ENCODE measurements around the gene RBFOX2.

Gene RBFOX2

DNA sequence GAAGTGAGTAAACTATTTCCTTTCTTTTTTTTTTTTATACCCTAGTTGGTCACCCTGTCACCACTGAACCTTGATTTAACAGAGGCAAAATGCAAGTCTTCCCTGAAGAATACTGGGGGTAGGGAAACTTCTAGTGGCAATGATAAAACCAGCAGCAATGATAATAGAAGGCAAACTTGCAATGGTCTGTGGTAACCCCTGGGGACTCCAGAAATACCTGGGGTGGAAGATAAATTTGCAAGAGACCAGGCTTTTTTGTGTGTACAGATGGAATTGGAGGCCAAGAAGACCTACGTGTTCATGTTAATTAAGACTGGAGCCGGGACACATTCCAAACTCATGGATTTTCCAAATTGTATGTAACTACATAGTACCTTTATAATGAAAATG, 299.3 kb downstream of the RBFOX2 start:
- Histone ChIP-seq H3K36me3 (ENCODE audit: control insufficient read depth in 2 of 2, insufficient read depth in 2 of 2, low read length in 2 of 2) (no peaks in the 10 kb centered on the region), H3K9ac (ENCODE audit: low read depth in 1 of 2, low read length in 2 of 2) (no peak overlapping the region), H3K4me3 (ENCODE audit: low read length in 2 of 2) (no peak overlapping the region), H3K27ac (ENCODE audit: low read depth in 2 of 2, low read length in 2 of 2) (no peak overlapping the region), H3K4me1 (ENCODE audit: control insufficient read depth in 2 of 2, insufficient read depth in 2 of 2, low read length in 2 of 2) (peaks cover 3 to 10% of the 10 kb centered on the region in 2 donors), H3K27me3 (ENCODE audit: control insufficient read depth in 2 of 2, insufficient read depth in 2 of 2, low read length in 2 of 2) (no peaks in the 10 kb centered on the region), H3K9me3 (ENCODE audit: control insufficient read depth in 2 of 2, low read length in 2 of 2) (no peaks in the 10 kb centered on the region)

DNA sequence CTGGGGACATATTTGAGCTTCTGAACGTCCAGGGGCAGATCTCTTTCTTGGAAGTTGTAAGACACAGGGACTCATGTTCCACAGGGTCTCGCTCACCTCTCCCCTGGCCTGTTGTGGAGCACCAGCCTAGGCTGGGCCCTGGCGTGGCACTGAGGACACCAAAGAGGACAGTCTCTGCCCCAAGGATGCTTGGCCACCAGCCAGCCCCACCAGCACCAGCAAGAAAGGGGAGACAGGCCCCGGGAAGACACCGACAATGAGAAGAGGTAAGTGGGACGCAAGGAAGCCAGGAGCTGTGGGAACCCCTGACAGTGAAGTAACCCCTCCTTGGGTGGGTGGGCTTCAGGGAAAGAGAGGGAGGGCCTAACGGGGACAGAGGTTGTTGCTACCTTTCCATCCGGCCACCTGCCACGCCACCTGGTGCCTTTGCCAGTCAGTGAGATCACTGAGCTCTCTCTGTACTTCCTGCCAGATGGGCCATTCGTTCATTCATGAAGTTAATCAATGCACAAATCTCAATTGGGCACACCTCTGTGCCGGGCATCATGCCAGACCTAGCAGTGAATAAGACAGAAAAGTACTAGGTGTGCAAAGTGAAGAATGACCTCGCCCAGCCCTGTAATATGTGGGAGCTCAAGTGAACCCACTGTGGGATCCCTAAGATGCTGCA, 299.9 kb downstream of the RBFOX2 start:
- H3K9ac ChIP-seq (ENCODE audit: low read depth in 1 of 2, low read length in 2 of 2): peak overlapping the region in 1 of 2 donors; percentile 44
- no peaks in the 10 kb centered on the region for H3K36me3 ChIP-seq (ENCODE audit: control insufficient read depth in 2 of 2, insufficient read depth in 2 of 2, low read length in 2 of 2)
- H3K4me1 ChIP-seq (ENCODE audit: control insufficient read depth in 2 of 2, insufficient read depth in 2 of 2, low read length in 2 of 2): peaks cover 3 to 7% of the 10 kb centered on the region in 2 donors
- no peak overlapping the region for H3K27ac ChIP-seq (ENCODE audit: low read depth in 2 of 2, low read length in 2 of 2)
- no peaks in the 10 kb centered on the region for H3K9me3 ChIP-seq (ENCODE audit: control insufficient read depth in 2 of 2, low read length in 2 of 2)
- H3K4me3 ChIP-seq (ENCODE audit: low read length in 2 of 2): no peak overlapping the region
- H3K27me3 ChIP-seq (ENCODE audit: control insufficient read depth in 2 of 2, insufficient read depth in 2 of 2, low read length in 2 of 2): no peaks in the 10 kb centered on the region

DNA sequence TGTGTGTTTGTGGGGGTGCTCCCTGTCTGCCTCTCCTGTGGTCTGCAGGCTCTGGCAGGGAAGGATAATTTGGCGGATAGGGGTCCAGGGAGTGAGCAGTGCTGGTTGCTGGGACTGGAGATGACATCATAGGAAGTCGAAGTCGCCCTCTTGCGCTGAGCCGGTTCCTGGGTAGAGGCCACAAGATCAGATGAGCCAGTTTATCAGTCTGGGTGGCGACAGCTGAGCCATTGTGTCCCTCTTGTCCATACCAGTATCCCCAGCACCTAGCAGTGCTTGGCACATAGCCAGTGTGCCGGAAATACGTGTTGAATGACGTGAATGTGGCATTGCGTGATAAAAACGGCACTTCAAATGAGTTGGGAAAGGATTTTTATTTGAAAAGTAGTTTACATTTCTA, 301.2 kb downstream of the RBFOX2 start:
- H3K36me3 ChIP-seq (ENCODE audit: control insufficient read depth in 2 of 2, insufficient read depth in 2 of 2, low read length in 2 of 2): no peaks in the 10 kb centered on the region
- no peak overlapping the region for H3K9ac ChIP-seq (ENCODE audit: low read depth in 1 of 2, low read length in 2 of 2)
- no peak overlapping the region for H3K27ac ChIP-seq (ENCODE audit: low read depth in 2 of 2, low read length in 2 of 2)
- no peak overlapping the region for H3K4me3 ChIP-seq (ENCODE audit: low read length in 2 of 2)
- no peaks in the 10 kb centered on the region for H3K27me3 ChIP-seq (ENCODE audit: control insufficient read depth in 2 of 2, insufficient read depth in 2 of 2, low read length in 2 of 2)
- no peaks in the 10 kb centered on the region for H3K9me3 ChIP-seq (ENCODE audit: control insufficient read depth in 2 of 2, low read length in 2 of 2)
- peaks cover 3 to 7% of the 10 kb centered on the region in 2 donors for H3K4me1 ChIP-seq (ENCODE audit: control insufficient read depth in 2 of 2, insufficient read depth in 2 of 2, low read length in 2 of 2)

DNA sequence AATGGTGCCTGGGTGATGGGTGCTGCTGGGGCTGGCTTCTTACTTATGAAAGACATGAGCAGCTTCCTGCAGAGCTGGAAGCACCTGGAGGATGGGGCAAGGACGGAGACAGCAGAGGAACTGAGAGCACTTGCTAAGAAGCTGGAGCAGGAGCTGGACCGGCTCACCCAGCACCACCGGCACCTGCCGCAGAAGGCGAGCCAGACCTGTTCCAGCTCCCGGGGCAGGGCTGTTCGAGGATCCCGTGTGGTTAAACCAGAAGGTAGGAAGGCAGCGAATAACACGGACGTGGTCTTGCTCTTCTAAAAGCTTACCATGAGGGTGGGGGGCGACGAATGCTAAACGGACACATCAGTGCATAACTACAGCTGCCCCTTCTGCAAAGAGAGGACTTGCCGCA, 301.7 kb downstream of the RBFOX2 start:
- no peaks in the 10 kb centered on the region for H3K9me3 ChIP-seq (ENCODE audit: control insufficient read depth in 2 of 2, low read length in 2 of 2)
- no peak overlapping the region for H3K9ac ChIP-seq (ENCODE audit: low read depth in 1 of 2, low read length in 2 of 2)
- H3K27ac ChIP-seq (ENCODE audit: low read depth in 2 of 2, low read length in 2 of 2): no peak overlapping the region
- H3K36me3 ChIP-seq (ENCODE audit: control insufficient read depth in 2 of 2, insufficient read depth in 2 of 2, low read length in 2 of 2): no peaks in the 10 kb centered on the region
- H3K4me1 ChIP-seq (ENCODE audit: control insufficient read depth in 2 of 2, insufficient read depth in 2 of 2, low read length in 2 of 2): peaks cover 3 to 7% of the 10 kb centered on the region in 2 donors
- H3K27me3 ChIP-seq (ENCODE audit: control insufficient read depth in 2 of 2, insufficient read depth in 2 of 2, low read length in 2 of 2): no peaks in the 10 kb centered on the region
- no peak overlapping the region for H3K4me3 ChIP-seq (ENCODE audit: low read length in 2 of 2)

DNA sequence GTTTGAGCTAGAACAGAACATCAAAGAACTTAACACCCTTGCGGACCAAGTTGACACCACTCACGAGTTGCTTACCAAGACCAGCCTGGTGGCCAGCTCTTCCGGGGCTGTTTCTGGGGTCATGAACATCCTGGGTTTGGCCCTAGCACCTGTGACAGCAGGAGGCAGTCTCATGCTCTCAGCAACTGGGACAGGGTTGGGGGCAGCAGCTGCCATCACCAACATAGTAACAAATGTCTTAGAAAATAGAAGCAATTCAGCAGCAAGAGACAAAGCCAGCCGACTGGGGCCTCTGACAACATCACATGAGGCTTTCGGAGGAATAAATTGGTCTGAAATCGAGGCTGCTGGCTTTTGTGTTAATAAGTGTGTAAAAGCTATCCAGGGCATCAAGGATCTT, 302.2 kb downstream of the RBFOX2 start:
- H3K9ac ChIP-seq (ENCODE audit: low read depth in 1 of 2, low read length in 2 of 2): no peak overlapping the region
- H3K4me1 ChIP-seq (ENCODE audit: control insufficient read depth in 2 of 2, insufficient read depth in 2 of 2, low read length in 2 of 2): peaks cover 3 to 7% of the 10 kb centered on the region in 2 donors
- no peaks in the 10 kb centered on the region for H3K36me3 ChIP-seq (ENCODE audit: control insufficient read depth in 2 of 2, insufficient read depth in 2 of 2, low read length in 2 of 2)
- no peak overlapping the region for H3K4me3 ChIP-seq (ENCODE audit: low read length in 2 of 2)
- no peaks in the 10 kb centered on the region for H3K27me3 ChIP-seq (ENCODE audit: control insufficient read depth in 2 of 2, insufficient read depth in 2 of 2, low read length in 2 of 2)
- H3K27ac ChIP-seq (ENCODE audit: low read depth in 2 of 2, low read length in 2 of 2): no peak overlapping the region
- H3K9me3 ChIP-seq (ENCODE audit: control insufficient read depth in 2 of 2, low read length in 2 of 2): no peaks in the 10 kb centered on the region

DNA sequence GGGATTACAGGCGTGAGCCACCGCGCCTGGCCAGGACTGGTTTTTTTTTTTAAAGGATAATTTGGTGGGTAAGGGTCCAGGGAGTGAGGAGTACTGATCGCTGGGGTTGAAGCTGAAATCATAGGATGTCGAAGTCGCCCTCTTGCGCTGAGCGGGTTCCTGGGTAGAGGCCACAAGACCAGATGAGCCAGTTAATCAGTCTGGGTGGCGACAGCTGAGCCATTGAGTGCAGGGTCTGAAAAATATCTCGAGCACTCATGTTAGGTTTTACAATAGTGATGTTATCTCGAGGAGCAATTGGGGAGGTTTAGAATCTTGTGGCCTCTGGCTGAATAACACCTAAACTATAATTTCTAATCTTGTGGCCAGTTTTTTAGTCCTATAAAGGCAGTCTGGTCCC, 303.1 kb downstream of the RBFOX2 start:
- H3K9ac ChIP-seq (ENCODE audit: low read depth in 1 of 2, low read length in 2 of 2): no peak overlapping the region
- no peak overlapping the region for H3K4me3 ChIP-seq (ENCODE audit: low read length in 2 of 2)
- peaks cover 3 to 7% of the 10 kb centered on the region in 2 donors for H3K4me1 ChIP-seq (ENCODE audit: control insufficient read depth in 2 of 2, insufficient read depth in 2 of 2, low read length in 2 of 2)
- no peak overlapping the region for H3K27ac ChIP-seq (ENCODE audit: low read depth in 2 of 2, low read length in 2 of 2)
- no peaks in the 10 kb centered on the region for H3K9me3 ChIP-seq (ENCODE audit: control insufficient read depth in 2 of 2, low read length in 2 of 2)
- no peaks in the 10 kb centered on the region for H3K36me3 ChIP-seq (ENCODE audit: control insufficient read depth in 2 of 2, insufficient read depth in 2 of 2, low read length in 2 of 2)
- H3K27me3 ChIP-seq (ENCODE audit: control insufficient read depth in 2 of 2, insufficient read depth in 2 of 2, low read length in 2 of 2): no peaks in the 10 kb centered on the region

DNA sequence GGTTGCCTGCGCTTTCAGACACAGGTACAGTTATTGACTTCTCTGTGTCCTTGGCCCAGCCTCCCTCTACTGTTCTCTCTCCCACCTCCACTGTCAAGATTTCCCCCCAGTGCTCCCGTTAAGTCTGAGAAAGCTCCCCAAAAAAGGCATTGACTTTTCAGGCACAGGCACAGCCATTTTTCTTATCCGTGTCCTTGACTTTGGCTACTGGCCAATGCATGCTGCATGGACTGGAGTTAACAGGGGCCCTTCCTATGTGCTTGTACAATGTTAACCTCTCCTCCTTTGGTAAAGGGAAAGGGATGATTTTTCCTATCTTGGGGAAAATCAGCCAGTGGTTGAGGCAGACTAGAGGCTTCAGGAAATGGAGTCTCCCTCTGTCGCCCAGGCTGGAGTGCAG, 306.7 kb downstream of the RBFOX2 start:
- H3K4me3 ChIP-seq (ENCODE audit: low read length in 2 of 2): no peak overlapping the region
- H3K9me3 ChIP-seq (ENCODE audit: control insufficient read depth in 2 of 2, low read length in 2 of 2): no peaks in the 10 kb centered on the region
- no peak overlapping the region for H3K27ac ChIP-seq (ENCODE audit: low read depth in 2 of 2, low read length in 2 of 2)
- H3K27me3 ChIP-seq (ENCODE audit: control insufficient read depth in 2 of 2, insufficient read depth in 2 of 2, low read length in 2 of 2): no peaks in the 10 kb centered on the region
- no peaks in the 10 kb centered on the region for H3K4me1 ChIP-seq (ENCODE audit: control insufficient read depth in 2 of 2, insufficient read depth in 2 of 2, low read length in 2 of 2)
- H3K36me3 ChIP-seq (ENCODE audit: control insufficient read depth in 2 of 2, insufficient read depth in 2 of 2, low read length in 2 of 2): no peaks in the 10 kb centered on the region
- no peak overlapping the region for H3K9ac ChIP-seq (ENCODE audit: low read depth in 1 of 2, low read length in 2 of 2)

DNA sequence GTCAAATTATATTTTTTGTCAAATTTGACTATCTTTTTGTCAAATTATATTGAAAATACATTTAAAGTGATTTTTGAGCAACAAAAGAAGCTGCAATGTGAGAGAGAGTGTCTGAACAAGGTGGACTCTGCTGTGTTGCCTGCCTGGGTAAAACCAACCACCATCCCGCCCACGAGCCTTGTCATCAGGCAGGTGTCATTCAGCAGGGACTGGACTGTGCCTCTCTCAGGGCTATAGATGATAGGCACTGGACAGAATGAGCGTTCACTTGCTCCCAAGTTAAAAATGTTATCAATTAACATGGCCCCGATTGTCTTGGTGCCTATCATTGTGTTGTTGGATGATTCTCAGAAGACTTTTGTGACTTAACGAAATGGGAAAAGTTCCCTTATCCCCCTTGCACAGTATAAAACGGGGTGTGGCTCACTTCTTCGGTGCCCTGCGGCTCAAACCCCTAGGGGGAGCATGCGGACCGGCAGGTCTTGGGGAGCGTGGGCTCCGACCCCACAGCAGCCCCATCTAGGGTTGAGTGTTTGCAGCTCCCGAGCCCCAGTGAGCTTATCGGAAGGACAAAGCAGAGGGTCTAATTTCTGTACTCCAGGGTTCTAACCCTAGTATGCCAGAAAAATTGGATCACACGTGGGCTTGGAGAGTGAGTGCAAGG, 309.3 kb downstream of the RBFOX2 start:
- no peaks in the 10 kb centered on the region for H3K36me3 ChIP-seq (ENCODE audit: control insufficient read depth in 2 of 2, insufficient read depth in 2 of 2, low read length in 2 of 2)
- H3K4me1 ChIP-seq (ENCODE audit: control insufficient read depth in 2 of 2, insufficient read depth in 2 of 2, low read length in 2 of 2): no peaks in the 10 kb centered on the region
- H3K27me3 ChIP-seq (ENCODE audit: control insufficient read depth in 2 of 2, insufficient read depth in 2 of 2, low read length in 2 of 2): peaks cover 0 to 3% of the 10 kb centered on the region in 2 donors
- H3K4me3 ChIP-seq (ENCODE audit: low read length in 2 of 2): no peak overlapping the region
- H3K9ac ChIP-seq (ENCODE audit: low read depth in 1 of 2, low read length in 2 of 2): no peak overlapping the region
- no peaks in the 10 kb centered on the region for H3K9me3 ChIP-seq (ENCODE audit: control insufficient read depth in 2 of 2, low read length in 2 of 2)
- no peak overlapping the region for H3K27ac ChIP-seq (ENCODE audit: low read depth in 2 of 2, low read length in 2 of 2)

DNA sequence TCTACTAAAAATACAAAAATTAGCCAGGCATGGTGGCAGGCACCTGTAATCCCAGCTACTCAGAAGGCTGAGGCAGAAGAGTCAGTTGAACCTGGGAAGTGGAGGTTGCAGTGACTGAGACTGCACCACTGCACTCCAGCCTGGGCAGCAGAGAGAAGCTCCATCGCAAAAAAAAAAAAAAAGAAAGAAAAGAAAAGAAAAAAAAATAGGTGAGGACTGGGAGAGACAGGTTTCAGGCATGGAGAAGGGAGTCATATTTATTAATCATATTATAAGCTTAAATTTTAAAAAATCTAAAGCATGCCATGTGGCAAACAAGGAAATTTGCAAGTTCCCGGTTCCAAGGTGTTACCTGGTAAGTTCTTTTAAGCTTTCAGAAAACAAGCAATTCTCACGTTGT, 311.1 kb downstream of the RBFOX2 start, which contains the start of gene APOL5:
TSS of gene APOL5 (plus strand) at position 301 of the 400 bp plus-strand sequence. CDS start at position 301, 0 bp downstream.
- H3K27me3 ChIP-seq (ENCODE audit: control insufficient read depth in 2 of 2, insufficient read depth in 2 of 2, low read length in 2 of 2): peaks cover 0 to 4% of the 10 kb centered on the region in 2 donors
- no peaks in the 10 kb centered on the region for H3K36me3 ChIP-seq (ENCODE audit: control insufficient read depth in 2 of 2, insufficient read depth in 2 of 2, low read length in 2 of 2)
- H3K9ac ChIP-seq (ENCODE audit: low read depth in 1 of 2, low read length in 2 of 2): no peak within 1 kb of the TSS
- H3K9me3 ChIP-seq (ENCODE audit: control insufficient read depth in 2 of 2, low read length in 2 of 2): no peaks in the 10 kb centered on the region
- H3K4me1 ChIP-seq (ENCODE audit: control insufficient read depth in 2 of 2, insufficient read depth in 2 of 2, low read length in 2 of 2): no peaks in the 10 kb centered on the region
- H3K4me3 ChIP-seq (ENCODE audit: low read length in 2 of 2): no peak within 1 kb of the TSS
- H3K27ac ChIP-seq (ENCODE audit: low read depth in 2 of 2, low read length in 2 of 2): no peak within 1 kb of the TSS

DNA sequence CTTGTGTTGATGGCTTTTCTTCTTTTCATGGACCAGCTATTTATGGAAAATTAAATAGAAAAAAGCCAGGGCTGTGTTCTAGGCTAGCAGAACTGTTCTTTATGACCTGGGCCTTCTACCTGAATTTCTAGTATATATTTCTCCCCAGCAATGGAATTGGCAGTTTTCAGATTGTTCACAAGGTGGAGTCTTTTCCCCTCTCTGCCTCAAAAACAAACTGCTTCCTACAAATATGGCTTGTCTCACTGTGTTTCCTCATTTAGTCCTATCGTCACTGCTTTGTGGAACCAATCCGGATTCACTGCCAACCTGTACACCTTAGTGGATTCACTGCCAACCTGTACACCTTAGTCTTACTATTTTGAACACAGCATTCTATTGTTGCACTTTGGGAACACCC, 316.0 kb downstream of the RBFOX2 start:
- Histone ChIP-seq H3K4me1 (ENCODE audit: control insufficient read depth in 2 of 2, insufficient read depth in 2 of 2, low read length in 2 of 2) (peaks cover 0 to 4% of the 10 kb centered on the region in 2 donors), H3K27me3 (ENCODE audit: control insufficient read depth in 2 of 2, insufficient read depth in 2 of 2, low read length in 2 of 2) (peaks cover 0 to 4% of the 10 kb centered on the region in 2 donors), H3K36me3 (ENCODE audit: control insufficient read depth in 2 of 2, insufficient read depth in 2 of 2, low read length in 2 of 2) (no peaks in the 10 kb centered on the region), H3K9me3 (ENCODE audit: control insufficient read depth in 2 of 2, low read length in 2 of 2) (no peaks in the 10 kb centered on the region), H3K27ac (ENCODE audit: low read depth in 2 of 2, low read length in 2 of 2) (no peak overlapping the region), H3K4me3 (ENCODE audit: low read length in 2 of 2) (no peak overlapping the region), H3K9ac (ENCODE audit: low read depth in 1 of 2, low read length in 2 of 2) (no peak overlapping the region)
